GM12891 (cell line): ENCODE data around the gene IL1RAPL2.

ENCODE experiments used
- DNase-seq: peaks from one replicate; pipeline ENCODE4 v3.0.0; 2011; ENCODE audit warnings: low spot score; ENCODE audit not compliant: insufficient read length
- FAIRE-seq: peaks from 2 replicates; lab custom pipeline; 2011; peaks lifted over from hg19 to GRCh38; lab: Jason Lieb, UNC
- PAX5 ChIP-seq: IDR thresholded peaks from 2 replicates; pipeline ENCODE4 v1.6.1; 2011; ENCODE audit warnings: low read length, moderate library complexity, mild to moderate bottlenecking; ENCODE audit not compliant: insufficient read depth, severe bottlenecking
- POLR2A ChIP-seq: IDR thresholded peaks from 2 replicates; pipeline ENCODE4 v1.6.1; 2011; ENCODE audit warnings: low read depth, low read length, control low read depth
- POLR2AphosphoS5 ChIP-seq: IDR thresholded peaks from 2 replicates; pipeline ENCODE4 v1.6.1; 2011; ENCODE audit warnings: low read depth, low read length, control low read depth
- POU2F2 ChIP-seq: IDR thresholded peaks from 2 replicates; pipeline ENCODE4 v1.6.1; 2011; ENCODE audit warnings: low read depth, mild to moderate bottlenecking, control low read depth, low read length, moderate library complexity
- SPI1 ChIP-seq: IDR thresholded peaks from 2 replicates; pipeline ENCODE4 v1.6.1; 2011; ENCODE audit warnings: low read depth, low read length, control low read depth
- TAF1 ChIP-seq: IDR thresholded peaks from 2 replicates; pipeline ENCODE4 v1.6.1; 2011; ENCODE audit warnings: low read depth, low read length, control low read depth

Gene IL1RAPL2

DNA sequence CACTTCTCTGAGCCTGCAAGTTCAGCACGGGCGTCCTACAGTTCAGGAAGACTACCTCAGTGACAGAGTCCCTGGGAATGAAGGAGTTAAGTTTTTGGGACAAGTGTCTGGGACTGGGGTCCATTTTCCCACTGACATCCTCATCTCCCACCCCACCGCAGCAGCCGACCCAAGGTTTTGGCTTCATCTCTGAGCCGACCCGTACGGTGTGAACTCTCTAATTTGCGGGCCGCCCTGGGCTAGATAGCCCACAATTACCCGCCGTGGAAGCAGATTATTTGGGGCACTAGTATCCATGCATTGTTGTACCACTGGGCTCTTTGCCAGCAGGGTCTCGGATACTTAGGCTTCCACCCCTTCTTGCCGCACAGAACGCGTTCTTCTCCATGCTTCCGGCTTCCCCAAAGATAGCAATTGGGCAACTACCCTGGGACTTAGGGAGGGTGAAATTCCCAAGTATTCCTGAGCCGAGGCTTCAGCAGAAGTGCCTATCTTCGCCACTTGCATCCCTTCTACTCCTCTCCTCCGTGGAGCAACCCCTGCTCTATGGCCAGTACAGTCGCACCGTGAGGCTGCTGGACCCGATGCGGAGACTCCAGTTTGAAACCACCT lies 2.4 kb downstream of the IL1RAPL2 start:
- TF ChIP-seq SPI1 (no peak), POLR2AphosphoS5 (no peak), TAF1 (no peak), POLR2A (no peak), POU2F2 (no peak), PAX5 (no peak)
- FAIRE-seq (no peak), DNase-seq (no peak)

DNA sequence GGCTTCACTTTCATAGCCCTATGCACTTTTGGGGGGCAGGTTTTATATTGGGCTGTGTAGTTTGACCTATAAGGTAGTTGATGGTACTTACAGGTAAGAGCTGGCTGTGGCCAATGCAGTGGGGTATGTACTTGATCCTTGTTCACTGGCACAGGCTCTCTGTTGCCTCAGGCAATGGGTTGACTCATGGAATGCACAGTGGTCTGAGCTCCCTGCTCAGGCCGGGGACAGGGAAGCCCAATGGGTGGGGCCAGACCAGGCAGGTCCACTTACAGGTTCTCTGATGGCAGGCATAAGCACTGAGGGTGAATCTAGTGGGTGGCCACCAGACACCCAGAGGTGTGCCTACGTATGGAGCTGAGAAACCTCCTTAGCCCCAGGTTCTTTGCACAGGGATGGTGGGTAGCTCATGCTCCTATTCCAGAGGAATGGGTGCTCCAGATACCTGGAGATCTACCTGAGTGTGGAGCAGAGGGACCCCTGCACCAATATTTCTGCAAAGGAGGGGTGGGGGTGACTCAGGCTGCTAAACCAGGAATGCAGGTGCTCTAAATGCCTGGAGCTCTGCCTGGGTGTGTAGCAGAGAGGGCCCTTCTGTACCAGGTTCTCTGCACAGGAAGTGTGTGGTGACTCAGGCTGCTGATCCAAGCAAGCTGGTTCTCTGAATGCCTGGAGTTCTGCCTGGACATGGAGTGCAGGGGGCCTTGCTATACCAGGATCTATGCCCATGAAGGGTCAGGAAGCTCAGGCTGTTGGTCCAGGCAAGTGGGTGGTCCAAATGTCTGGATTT lies 52.3 kb downstream of the IL1RAPL2 start:
- no peak for TF ChIP-seq POLR2AphosphoS5
- TF ChIP-seq PAX5, result no peak
- no peak for TF ChIP-seq SPI1
- no peak for DNase-seq
- FAIRE-seq, result no peak

DNA sequence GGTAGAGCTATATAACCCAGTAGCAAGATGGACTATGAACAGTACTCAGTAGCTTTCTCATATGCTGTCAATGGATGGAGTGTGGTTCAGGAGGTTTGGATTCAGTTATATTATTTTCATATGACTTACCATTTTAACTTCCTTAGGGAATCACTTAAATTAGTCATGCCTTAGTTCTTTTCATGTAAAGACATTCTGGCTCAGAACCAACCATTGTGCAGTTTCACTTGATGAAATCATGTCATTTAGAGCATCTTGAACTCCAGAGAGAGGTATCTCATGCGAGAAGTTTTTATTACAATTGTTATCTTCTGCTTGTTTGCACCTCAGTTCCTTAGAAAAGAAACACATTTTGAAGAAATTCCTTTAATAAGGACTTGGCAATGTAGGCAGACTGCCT lies 55.8 kb downstream of the IL1RAPL2 start:
- DNase-seq (no peak), FAIRE-seq (no peak)
- TF ChIP-seq TAF1, result no peak
- TF ChIP-seq POU2F2, result no peak
- no peak for TF ChIP-seq POLR2A
- no peak for TF ChIP-seq POLR2AphosphoS5
- no peak for TF ChIP-seq PAX5
- TF ChIP-seq SPI1, result no peak

DNA sequence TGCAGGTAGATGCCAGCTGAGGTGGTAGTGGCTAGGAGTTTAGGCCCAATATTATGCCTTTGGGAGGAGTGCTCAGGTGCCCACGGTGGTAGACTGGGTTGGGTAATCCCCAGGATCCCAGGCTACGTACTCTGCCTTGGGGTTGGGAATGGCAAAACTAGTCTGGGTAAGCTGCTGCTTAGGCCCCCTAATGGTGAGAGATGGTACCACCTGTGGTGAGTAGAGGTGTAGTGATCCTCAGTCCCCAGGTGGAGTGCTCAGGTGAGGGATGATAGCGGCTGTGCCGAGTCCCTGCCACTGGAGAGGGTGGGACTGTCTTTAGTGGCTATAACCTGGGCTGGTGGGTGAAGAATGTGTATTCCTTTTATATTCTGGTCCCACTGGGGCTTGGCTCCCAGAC lies 75.2 kb downstream of the IL1RAPL2 start:
- no peak for DNase-seq
- no peak for FAIRE-seq
- no peak for TF ChIP-seq PAX5
- no peak for TF ChIP-seq SPI1
- no peak for TF ChIP-seq POU2F2
- TF ChIP-seq POLR2A, result no peak
- no peak for TF ChIP-seq TAF1
- TF ChIP-seq POLR2AphosphoS5, result no peak

DNA sequence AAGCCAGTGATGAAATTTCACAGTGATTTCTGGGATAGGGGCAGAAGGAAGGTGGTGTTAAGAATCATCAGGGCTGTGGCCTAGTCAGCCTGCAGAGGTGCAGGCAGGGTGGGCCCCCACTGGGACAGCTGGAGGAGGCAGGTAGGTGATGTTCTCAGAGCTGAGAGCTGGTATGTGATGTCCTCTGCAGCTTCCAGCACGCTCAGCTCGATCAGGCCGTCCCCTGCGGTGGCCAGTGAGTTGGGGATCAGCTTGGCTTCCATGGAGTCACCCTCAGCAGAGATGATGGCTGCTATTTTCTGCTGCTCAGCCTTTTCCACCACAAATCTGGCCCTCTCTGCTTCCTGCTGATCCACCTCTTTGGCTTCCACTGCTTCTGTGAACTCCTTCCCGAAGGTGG lies 81.1 kb downstream of the IL1RAPL2 start:
- FAIRE-seq, result no peak

DNA sequence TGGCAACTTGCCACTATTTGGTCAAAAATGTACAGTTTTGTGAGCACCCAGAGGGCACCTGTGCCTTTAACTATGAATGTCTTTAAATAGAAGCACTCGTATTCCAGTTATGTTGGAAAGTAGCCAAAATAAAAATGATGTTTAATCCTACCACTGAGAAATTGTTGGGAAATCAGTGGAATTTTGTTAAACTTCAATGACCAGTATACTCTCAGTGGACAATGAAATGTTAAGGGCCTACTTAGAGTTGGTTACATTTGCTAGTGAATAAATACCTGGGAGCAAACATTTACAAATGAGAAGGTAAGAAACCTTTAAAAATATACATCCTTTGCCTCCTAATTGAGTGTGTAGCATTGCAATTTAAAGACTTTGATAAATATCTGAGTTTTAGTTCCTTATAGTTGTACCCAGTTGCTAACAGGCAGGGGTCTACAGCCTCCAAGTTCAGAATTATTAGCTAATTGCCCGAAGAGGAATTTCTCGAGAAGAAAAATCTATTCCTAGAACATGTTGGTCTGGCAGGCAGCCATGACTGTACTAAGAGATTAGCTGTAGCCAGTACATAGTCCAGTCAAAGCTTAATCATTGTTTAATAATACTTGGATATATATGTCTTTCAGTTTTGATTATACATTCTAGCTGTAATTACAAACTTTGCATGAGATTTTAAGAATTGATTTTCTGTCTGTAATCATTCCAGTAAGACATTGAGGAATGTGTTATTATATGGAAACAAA lies 93.2 kb downstream of the IL1RAPL2 start:
- TF ChIP-seq POLR2A (no peak), POLR2AphosphoS5 (no peak), SPI1 (no peak), PAX5 (no peak), TAF1 (no peak), POU2F2 (no peak)
- DNase-seq (no peak), FAIRE-seq (no peak)

More for the DNA sequence above, 81.1 kb downstream of the IL1RAPL2 start:
- no peak for DNase-seq
- no peak for TF ChIP-seq SPI1
- TF ChIP-seq POLR2AphosphoS5, result no peak
- no peak for TF ChIP-seq PAX5
- TF ChIP-seq POLR2A, result no peak
- TF ChIP-seq TAF1, result no peak

DNA sequence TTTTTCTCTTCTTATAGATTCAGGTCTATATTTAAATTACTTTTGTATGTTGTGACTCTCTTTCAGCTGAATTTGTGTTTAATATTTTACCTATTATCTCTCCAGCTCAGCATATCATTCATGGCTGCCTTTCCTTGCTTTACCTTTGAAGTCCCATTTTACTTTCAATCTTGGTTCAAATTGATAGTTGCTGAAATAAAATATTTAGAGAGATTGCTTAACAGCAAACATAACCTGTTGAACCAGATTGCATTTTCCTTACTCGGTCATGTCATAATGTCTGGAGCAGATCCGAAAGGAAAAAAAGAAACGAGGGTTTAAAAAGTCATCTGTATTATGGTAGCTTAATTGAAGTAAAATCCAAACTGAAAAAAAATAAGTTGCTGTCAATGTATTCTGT lies 94.1 kb downstream of the IL1RAPL2 start:
- FAIRE-seq (no peak), DNase-seq (no peak)
- TF ChIP-seq POLR2A, result no peak
- TF ChIP-seq PAX5, result no peak
- TF ChIP-seq POU2F2, result no peak
- no peak for TF ChIP-seq SPI1
- TF ChIP-seq TAF1, result no peak

DNA sequence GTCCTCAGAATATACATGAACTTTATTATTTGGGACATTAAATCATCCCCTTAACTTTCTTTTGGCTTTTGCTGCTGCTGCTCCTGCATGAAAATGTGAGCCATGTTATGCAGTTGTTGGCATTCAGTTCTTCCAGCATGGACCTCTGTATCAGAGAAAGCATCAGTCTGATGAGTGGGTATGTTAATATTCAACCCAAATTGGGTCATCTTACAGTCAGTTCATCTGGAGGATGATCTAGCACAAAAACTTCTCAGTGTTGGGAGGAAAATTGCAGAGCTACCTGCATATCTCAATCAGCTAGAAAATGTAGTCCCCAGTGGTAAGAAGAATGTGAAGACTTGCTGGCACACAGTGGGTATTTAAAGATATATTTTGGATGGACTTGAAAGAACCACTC lies 96.7 kb downstream of the IL1RAPL2 start:
- FAIRE-seq, result no peak
- TF ChIP-seq TAF1 (no peak), POLR2A (no peak), POU2F2 (no peak), PAX5 (no peak), POLR2AphosphoS5 (no peak), SPI1 (no peak)
- DNase-seq, result no peak

DNA sequence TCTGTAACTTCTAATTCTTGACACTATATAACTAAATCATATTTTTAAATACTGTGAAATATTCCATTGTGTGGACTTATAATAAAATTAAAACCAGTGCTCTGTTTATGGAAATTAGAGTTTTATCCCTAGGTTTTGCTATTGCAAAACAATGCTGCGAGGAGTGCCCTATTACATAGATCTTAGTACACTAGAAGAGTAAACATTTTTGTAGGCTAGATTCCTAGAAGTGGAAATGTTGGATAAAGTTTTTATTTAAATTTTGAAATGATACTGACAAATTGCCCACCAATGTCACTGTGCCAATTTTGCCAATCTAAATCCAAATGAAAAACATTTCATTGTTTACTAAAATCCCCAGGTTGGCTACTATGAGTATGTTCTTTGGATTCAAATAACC lies 99.7 kb downstream of the IL1RAPL2 start:
- no peak for FAIRE-seq
- TF ChIP-seq POLR2A, result no peak
- no peak for DNase-seq

DNA sequence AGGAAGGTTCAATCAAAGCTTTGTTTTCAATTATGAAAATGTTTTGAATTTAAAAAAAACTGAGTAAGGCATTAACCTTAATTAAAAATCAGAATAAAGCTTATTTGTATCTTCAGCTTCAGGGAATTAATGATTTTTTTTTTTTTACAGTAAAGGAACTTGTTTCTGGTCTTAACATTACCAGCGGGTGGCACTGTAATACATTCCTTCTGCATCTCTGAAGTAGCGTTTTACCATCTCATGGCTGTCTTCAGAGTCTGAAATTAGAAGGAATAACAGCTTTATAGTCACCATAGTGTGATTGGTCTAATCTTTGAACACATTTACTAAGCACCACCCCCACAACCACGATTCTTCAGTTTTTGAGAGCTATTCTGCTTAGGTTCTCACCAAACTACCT lies 102.6 kb downstream of the IL1RAPL2 start:
- FAIRE-seq (no peak), DNase-seq (no peak)
- TF ChIP-seq POU2F2 (no peak), POLR2AphosphoS5 (no peak), PAX5 (no peak), TAF1 (no peak), SPI1 (no peak), POLR2A (no peak)
